DND-41 (cell line): ENCODE data around the gene MYBBP1A.
"Not testable (repeated sequence)": the region's sequence is repeated elsewhere in the genome, so short reads cannot be mapped to it uniquely, and the experiment has no call there.

Experiments used
- ATAC-seq: fragments of 200-7000 bp; cut with Tn5 transposase; 3 replicates; pipeline ENCODE4 v1.9.1; 2021; ENCODE audit warnings: low read depth; ENCODE audit not compliant: insufficient read depth
- DNase-seq: peaks from one replicate; pipeline ENCODE4 v3.0.0-alpha.2; 2020
- H2AFZ ChIP-seq: 2 replicates; pipeline ENCODE4 v1.6.0; 2012; ENCODE audit warnings: low read depth, low read length
- H3K27ac ChIP-seq: 2 replicates; pipeline ENCODE4 v1.5.1; 2012; ENCODE audit warnings: low read length, inconsistent platforms
- H3K27me3 ChIP-seq: fragments of 200-600 bp; sonication (generic); 2 replicates; pipeline ENCODE4 v1.6.0; 2012; ENCODE audit warnings: low read length, mild to moderate bottlenecking, inconsistent platforms; ENCODE audit not compliant: insufficient read depth, poor library complexity
- H3K36me3 ChIP-seq: 2 replicates; pipeline ENCODE4 v1.5.1; 2012; ENCODE audit warnings: low read length, inconsistent platforms; ENCODE audit not compliant: insufficient read depth
- H3K4me1 ChIP-seq: 2 replicates; pipeline ENCODE4 v1.5.1; 2012; ENCODE audit warnings: mild to moderate bottlenecking, low read length; ENCODE audit not compliant: insufficient read depth
- H3K4me2 ChIP-seq: 2 replicates; pipeline ENCODE4 v1.6.0; 2012; ENCODE audit warnings: mild to moderate bottlenecking, moderate library complexity, low read length, inconsistent platforms; ENCODE audit not compliant: insufficient read depth
- H3K4me3 ChIP-seq, 2 experiments: fragments of 200-600 bp in 1 of 2; shearing (Covaris generic) in 1 of 2; 2 replicates each; pipeline ENCODE4 v1.5.1; 2012 to 2016; ENCODE audit warnings: inconsistent platforms in 2 of 2, low read length in 2 of 2, mild to moderate bottlenecking in 2 of 2, low read depth in 1 of 2, moderate library complexity in 1 of 2
- H3K79me2 ChIP-seq: 2 replicates; pipeline ENCODE4 v1.6.0; 2012; ENCODE audit warnings: low read length, inconsistent platforms; ENCODE audit not compliant: insufficient read depth
- H3K9ac ChIP-seq: 2 replicates; pipeline ENCODE4 v1.6.0; 2012; ENCODE audit warnings: low read depth, mild to moderate bottlenecking, inconsistent platforms, low read length, moderate library complexity
- H3K9me3 ChIP-seq: 2 replicates; pipeline ENCODE4 v1.5.1; 2012; ENCODE audit warnings: low read length, moderate library complexity, mild to moderate bottlenecking, inconsistent platforms; ENCODE audit not compliant: insufficient read depth, severe bottlenecking
- H4K20me1 ChIP-seq: 2 replicates; pipeline ENCODE4 v1.6.0; 2012; ENCODE audit warnings: low read length; ENCODE audit not compliant: insufficient read depth
- CTCF ChIP-seq: IDR thresholded peaks from 2 replicates; pipeline ENCODE4 v1.5.1; 2012; ENCODE audit warnings: borderline replicate concordance, low read length, moderate library complexity, mild to moderate bottlenecking; ENCODE audit not compliant: poor library complexity, severe bottlenecking; ENCODE audit errors: extremely low read depth
- EZH2 ChIP-seq: IDR thresholded peaks from 3 replicates; pipeline ENCODE4 v1.6.1; 2012; ENCODE audit warnings: borderline replicate concordance, low read depth, mild to moderate bottlenecking, moderate library complexity, low read length, inconsistent platforms; ENCODE audit not compliant: severe bottlenecking

MYBBP1A gene

GRCh38 chr17:4590981-4591453 is 35.8 kb upstream of the MYBBP1A start:
- H3K4me2 ChIP-seq = no peak overlapping the region
- peaks cover 6% of the 10 kb centered on the region for H3K27me3 ChIP-seq
- no peaks in the 10 kb centered on the region for H3K79me2 ChIP-seq
- no peaks in the 10 kb centered on the region for H3K4me1 ChIP-seq
- ATAC-seq (no peak), DNase-seq (no peak)
- no peak overlapping the region for H3K4me3 ChIP-seq
- TF ChIP-seq CTCF = no peak
- no peak for TF ChIP-seq EZH2
- H3K9me3 ChIP-seq = no peaks in the 10 kb centered on the region
- no peak overlapping the region for H3K9ac ChIP-seq
- H3K36me3 ChIP-seq = no peaks in the 10 kb centered on the region
- H2AFZ ChIP-seq = no peak overlapping the region
- no peaks in the 10 kb centered on the region; the same call in 1 of the 2 replicates for H4K20me1 ChIP-seq
- no peak overlapping the region for H3K27ac ChIP-seq

GRCh38 chr17:4590042-4590441 is 34.9 kb upstream of the MYBBP1A start:
- H3K27me3 ChIP-seq, H3K79me2 ChIP-seq, ATAC-seq: not testable (repeated sequence)

GRCh38 chr17:4588898-4589625 is 33.9 kb upstream of the MYBBP1A start:
- Histone ChIP-seq H3K27ac (no peak overlapping the region), H3K27me3 (peaks cover 6% of the 10 kb centered on the region), H3K4me1 (no peaks in the 10 kb centered on the region), H4K20me1 (no peaks in the 10 kb centered on the region; the same call in 1 of the 2 replicates), H3K4me3 (no peak overlapping the region), H3K9ac (no peak overlapping the region), H3K36me3 (no peaks in the 10 kb centered on the region), H3K9me3 (no peaks in the 10 kb centered on the region), H3K4me2 (no peak overlapping the region), H2AFZ (no peak overlapping the region), H3K79me2 (no peaks in the 10 kb centered on the region)
- no peak for DNase-seq
- no peak for ATAC-seq
- TF ChIP-seq CTCF = no peak
- TF ChIP-seq EZH2 = no peak

More at GRCh38 chr17:4590042-4590441, 34.9 kb upstream of the MYBBP1A start:
- H3K4me3 ChIP-seq, H3K9ac ChIP-seq, H3K4me1 ChIP-seq, H3K27ac ChIP-seq, H3K4me2 ChIP-seq, H4K20me1 ChIP-seq, DNase-seq, H2AFZ ChIP-seq, H3K36me3 ChIP-seq, H3K9me3 ChIP-seq: not testable (repeated sequence)

- no peak overlapping the region for H3K4me2 ChIP-seq
These were observed 33.2 kb upstream of the MYBBP1A start for GRCh38 chr17:4588391-4588790.

More at GRCh38 chr17:4588391-4588790, 33.2 kb upstream of the MYBBP1A start:
- Histone ChIP-seq H3K79me2 (no peaks in the 10 kb centered on the region), H4K20me1 (no peaks in the 10 kb centered on the region; the same call in 1 of the 2 replicates), H3K36me3 (no peaks in the 10 kb centered on the region), H3K27ac (no peak overlapping the region), H3K9me3 (no peaks in the 10 kb centered on the region), H3K9ac (no peak overlapping the region), H3K27me3 (peaks cover 6% of the 10 kb centered on the region), H3K4me1 (no peaks in the 10 kb centered on the region), H2AFZ (no peak overlapping the region), H3K4me3 (no peak overlapping the region)
- no peak for DNase-seq
- ATAC-seq = no peak
- no peak for TF ChIP-seq CTCF
- TF ChIP-seq EZH2 = no peak
